Measurements from ENCODE around the gene WDR27. TPM values are rescaled to one million over a fixed set of nuclear protein-coding genes. Genes with fewer than 3 reads are reported as not detected.
A peak's percentile ranks its signal among the peaks of the same experiment; 100 is the strongest.

Gene WDR27
- 44.5 TPM for polyA plus RNA-seq (2013, experiment 1 of 2)
- polyA plus RNA-seq (2013, experiment 2 of 2): 43.8 TPM

GRCh38 chr6:169701954-169702839 lies at the start of gene WDR27, which contains the start of gene C6orf120:
Gene WDR27 (minus strand): TSS chr6:169702029. CDS start chr6:169689005, 13,024 bp downstream.
Gene C6orf120 (plus strand): TSS chr6:169702126. CDS start chr6:169702460, 334 bp downstream.
- Histone ChIP-seq H4K91ac (ENCODE audit: low read depth, low read length, poor library complexity) (peak within 1 kb of the TSS; percentile 95), H2AK5ac (ENCODE audit: low read depth, low read length) (peak within 1 kb of the TSS; percentile 97), H3K36me3 (replicated peaks in 1 of 2; ENCODE audit: control insufficient read depth in 2 of 2, insufficient read depth in 2 of 2, low read length in 2 of 2) (peaks cover 13 to 76% of the 10 kb centered on the region in 2 donors), H3K27me3 (ENCODE audit: control insufficient read depth in 3 of 3, insufficient read depth in 3 of 3, low read depth in 1 of 3, low read length in 3 of 3) (no peaks in the 10 kb centered on the region), H2BK15ac (ENCODE audit: low read length) (peak within 1 kb of the TSS; percentile 68), H2BK5ac (ENCODE audit: low read length) (peak within 1 kb of the TSS; percentile 59), H3K79me1 (ENCODE audit: low read depth, low read length) (peaks cover 25% of the 10 kb centered on the region), H4K8ac (ENCODE audit: low read depth, low read length) (peak within 1 kb of the TSS; percentile 59), H3K23ac (ENCODE audit: low read depth, low read length, poor library complexity) (peak within 1 kb of the TSS; percentile 99), H3K27ac (replicated peaks; ENCODE audit: low read length) (no peak within 1 kb of the TSS), H2AFZ (ENCODE audit: low read length) (peak within 1 kb of the TSS; percentile 99), H3K4me1 (ENCODE audit: control insufficient read depth in 2 of 2, insufficient read depth in 1 of 2, low read depth in 1 of 2, low read length in 2 of 2) (peaks cover 6 to 23% of the 10 kb centered on the region in 2 donors), H3K4me2 (ENCODE audit: insufficient read depth, low read length, poor library complexity, severe bottlenecking) (peak within 1 kb of the TSS; percentile 92), H2BK12ac (ENCODE audit: low read length) (peak within 1 kb of the TSS; percentile 49), H3K14ac (ENCODE audit: low read length) (peak within 1 kb of the TSS; percentile 95), H3K9me3 (replicated peaks in 1 of 2; ENCODE audit: control insufficient read depth in 2 of 2, insufficient read depth in 1 of 2, low read depth in 1 of 2, low read length in 2 of 2) (peaks cover 4 to 7% of the 10 kb centered on the region in 2 donors), H3K4me3 (ENCODE audit: low read length in 2 of 2) (peak within 1 kb of the TSS; percentile 97 to 98), H3K18ac (ENCODE audit: low read length) (peak within 1 kb of the TSS; percentile 98), H3K9ac (ENCODE audit: low read depth, low read length, poor library complexity) (peak within 1 kb of the TSS; percentile 100), H2BK120ac (ENCODE audit: low read depth, low read length) (no peak within 1 kb of the TSS), H3K4ac (ENCODE audit: low read length) (peak within 1 kb of the TSS; percentile 81)
- peak; percentile 91 for DNase-seq (ENCODE audit: low spot score)
- no CpG with 5 or more reads among the region's 92 CpGs for WGBS, 2 donors (ENCODE audit: extremely low coverage in 2 of 2, insufficient read length in 2 of 2, insufficient replicate concordance in 1 of 2)

DNA sequence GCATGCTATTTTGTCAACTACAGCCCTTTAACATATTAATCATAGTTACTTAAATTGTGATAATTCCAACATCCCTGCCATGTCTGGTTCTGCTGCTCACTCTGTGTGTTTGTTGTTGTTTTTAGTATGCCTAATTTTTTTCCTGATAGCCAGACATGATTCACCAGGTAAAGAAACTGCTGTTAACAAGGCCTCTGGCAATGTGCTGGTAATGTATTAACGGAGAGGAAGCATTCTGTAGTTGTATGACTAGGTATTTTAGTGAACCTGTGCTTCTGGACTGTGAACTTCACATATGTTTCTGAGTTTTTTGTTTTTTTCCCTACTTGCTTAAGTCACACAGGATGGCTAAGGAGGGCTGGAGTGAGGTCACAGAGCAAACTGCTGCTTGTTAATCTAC lies 44.7 kb upstream of the WDR27 start:
- H2BK5ac ChIP-seq (ENCODE audit: low read length): no peak overlapping the region
- H3K14ac ChIP-seq (ENCODE audit: low read length): no peak overlapping the region
- H3K27me3 ChIP-seq (ENCODE audit: control insufficient read depth in 3 of 3, insufficient read depth in 3 of 3, low read depth in 1 of 3, low read length in 3 of 3): no peaks in the 10 kb centered on the region
- no peak for DNase-seq (ENCODE audit: low spot score)
- H3K36me3 ChIP-seq (replicated peaks in 1 of 2; ENCODE audit: control insufficient read depth in 2 of 2, insufficient read depth in 2 of 2, low read length in 2 of 2): peaks cover 0 to 13% of the 10 kb centered on the region in 2 donors
- no peak overlapping the region for H3K27ac ChIP-seq (replicated peaks; ENCODE audit: low read length)
- no peak overlapping the region for H2BK15ac ChIP-seq (ENCODE audit: low read length)
- no peak overlapping the region for H3K18ac ChIP-seq (ENCODE audit: low read length)
- H2AFZ ChIP-seq (ENCODE audit: low read length): no peak overlapping the region
- H3K79me1 ChIP-seq (ENCODE audit: low read depth, low read length): no peaks in the 10 kb centered on the region
- H3K9me3 ChIP-seq (replicated peaks in 1 of 2; ENCODE audit: control insufficient read depth in 2 of 2, insufficient read depth in 1 of 2, low read depth in 1 of 2, low read length in 2 of 2): peaks cover 0 to 14% of the 10 kb centered on the region in 2 donors
- H3K4me2 ChIP-seq (ENCODE audit: insufficient read depth, low read length, poor library complexity, severe bottlenecking): no peak overlapping the region
- no peak overlapping the region for H2BK120ac ChIP-seq (ENCODE audit: low read depth, low read length)
- H3K23ac ChIP-seq (ENCODE audit: low read depth, low read length, poor library complexity): no peak overlapping the region
- no peak overlapping the region for H3K4me3 ChIP-seq (ENCODE audit: low read length in 2 of 2)
- no peak overlapping the region for H3K9ac ChIP-seq (ENCODE audit: low read depth, low read length, poor library complexity)
- H2AK5ac ChIP-seq (ENCODE audit: low read depth, low read length): no peak overlapping the region
- H2BK12ac ChIP-seq (ENCODE audit: low read length): no peak overlapping the region
- no CpG with 5 or more reads among the region's 1 CpG for WGBS, 2 donors (ENCODE audit: extremely low coverage in 2 of 2, insufficient read length in 2 of 2, insufficient replicate concordance in 1 of 2)
- H3K4ac ChIP-seq (ENCODE audit: low read length): no peak overlapping the region
- no peak overlapping the region for H4K8ac ChIP-seq (ENCODE audit: low read depth, low read length)
- H4K91ac ChIP-seq (ENCODE audit: low read depth, low read length, poor library complexity): no peak overlapping the region
- peaks cover 0 to 3% of the 10 kb centered on the region in 2 donors for H3K4me1 ChIP-seq (ENCODE audit: control insufficient read depth in 2 of 2, insufficient read depth in 1 of 2, low read depth in 1 of 2, low read length in 2 of 2)

- WGBS, 2 donors (ENCODE audit: extremely low coverage in 2 of 2, insufficient read length in 2 of 2, insufficient replicate concordance in 1 of 2): no CpG with 5 or more reads among the region's 3 CpGs
- no peak overlapping the region for H2BK120ac ChIP-seq (ENCODE audit: low read depth, low read length)
- H2BK12ac ChIP-seq (ENCODE audit: low read length): no peak overlapping the region
- H4K8ac ChIP-seq (ENCODE audit: low read depth, low read length): no peak overlapping the region
- H3K27ac ChIP-seq (replicated peaks; ENCODE audit: low read length): no peak overlapping the region
- no peak overlapping the region for H3K23ac ChIP-seq (ENCODE audit: low read depth, low read length, poor library complexity)
- H2AFZ ChIP-seq (ENCODE audit: low read length): no peak overlapping the region
- H3K18ac ChIP-seq (ENCODE audit: low read length): no peak overlapping the region
- no peak for DNase-seq (ENCODE audit: low spot score)
- H3K4me3 ChIP-seq (ENCODE audit: low read length in 2 of 2): no peak overlapping the region
- no peak overlapping the region for H3K4me2 ChIP-seq (ENCODE audit: insufficient read depth, low read length, poor library complexity, severe bottlenecking)
- no peak overlapping the region for H4K91ac ChIP-seq (ENCODE audit: low read depth, low read length, poor library complexity)
- no peak overlapping the region for H2BK5ac ChIP-seq (ENCODE audit: low read length)
- H3K4me1 ChIP-seq (ENCODE audit: control insufficient read depth in 2 of 2, insufficient read depth in 1 of 2, low read depth in 1 of 2, low read length in 2 of 2): peaks cover 0 to 3% of the 10 kb centered on the region in 2 donors
- no peak overlapping the region for H2AK5ac ChIP-seq (ENCODE audit: low read depth, low read length)
- H3K9me3 ChIP-seq (replicated peaks in 1 of 2; ENCODE audit: control insufficient read depth in 2 of 2, insufficient read depth in 1 of 2, low read depth in 1 of 2, low read length in 2 of 2): peaks cover 0 to 14% of the 10 kb centered on the region in 2 donors
- no peak overlapping the region for H3K9ac ChIP-seq (ENCODE audit: low read depth, low read length, poor library complexity)
- no peaks in the 10 kb centered on the region for H3K27me3 ChIP-seq (ENCODE audit: control insufficient read depth in 3 of 3, insufficient read depth in 3 of 3, low read depth in 1 of 3, low read length in 3 of 3)
- no peak overlapping the region for H2BK15ac ChIP-seq (ENCODE audit: low read length)
- H3K79me1 ChIP-seq (ENCODE audit: low read depth, low read length): no peaks in the 10 kb centered on the region
- H3K14ac ChIP-seq (ENCODE audit: low read length): no peak overlapping the region
- H3K4ac ChIP-seq (ENCODE audit: low read length): no peak overlapping the region
- peaks cover 0 to 13% of the 10 kb centered on the region in 2 donors for H3K36me3 ChIP-seq (replicated peaks in 1 of 2; ENCODE audit: control insufficient read depth in 2 of 2, insufficient read depth in 2 of 2, low read length in 2 of 2)
Observed at GRCh38 chr6:169745405-169745804, 43.6 kb upstream of the WDR27 start.

DNA sequence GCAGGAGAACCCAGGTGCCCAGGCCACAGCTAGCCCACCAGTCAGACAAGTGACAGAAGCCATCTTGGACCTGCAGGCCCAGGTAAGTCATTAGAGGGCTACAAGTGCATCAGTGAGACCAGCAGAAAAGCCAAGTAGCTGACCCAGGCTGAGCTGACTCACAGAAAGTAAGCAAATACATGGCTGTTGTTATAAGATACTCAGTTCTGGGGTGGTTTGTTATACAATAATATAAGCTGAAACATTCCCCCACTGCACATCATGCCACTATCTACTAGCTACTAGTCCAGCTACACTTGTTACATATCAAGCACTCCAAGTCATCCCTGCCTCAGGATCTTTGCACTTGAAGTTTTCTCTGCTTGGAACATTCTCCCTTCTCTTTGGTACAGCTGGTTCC lies 39.5 kb upstream of the WDR27 start:
- H4K91ac ChIP-seq (ENCODE audit: low read depth, low read length, poor library complexity): no peak overlapping the region
- H3K36me3 ChIP-seq (replicated peaks in 1 of 2; ENCODE audit: control insufficient read depth in 2 of 2, insufficient read depth in 2 of 2, low read length in 2 of 2): no peaks in the 10 kb centered on the region
- H3K9me3 ChIP-seq (replicated peaks in 1 of 2; ENCODE audit: control insufficient read depth in 2 of 2, insufficient read depth in 1 of 2, low read depth in 1 of 2, low read length in 2 of 2): peaks cover 0 to 6% of the 10 kb centered on the region in 2 donors
- H3K27me3 ChIP-seq (ENCODE audit: control insufficient read depth in 3 of 3, insufficient read depth in 3 of 3, low read depth in 1 of 3, low read length in 3 of 3): no peaks in the 10 kb centered on the region
- no peak overlapping the region for H4K8ac ChIP-seq (ENCODE audit: low read depth, low read length)
- H3K4me3 ChIP-seq (ENCODE audit: low read length in 2 of 2): no peak overlapping the region
- H2BK12ac ChIP-seq (ENCODE audit: low read length): no peak overlapping the region
- no peak overlapping the region for H3K18ac ChIP-seq (ENCODE audit: low read length)
- H3K9ac ChIP-seq (ENCODE audit: low read depth, low read length, poor library complexity): no peak overlapping the region
- H3K27ac ChIP-seq (replicated peaks; ENCODE audit: low read length): no peak overlapping the region
- no peak for DNase-seq (ENCODE audit: low spot score)
- no peak overlapping the region for H3K14ac ChIP-seq (ENCODE audit: low read length)
- no peaks in the 10 kb centered on the region for H3K79me1 ChIP-seq (ENCODE audit: low read depth, low read length)
- no peak overlapping the region for H2AK5ac ChIP-seq (ENCODE audit: low read depth, low read length)
- H2BK120ac ChIP-seq (ENCODE audit: low read depth, low read length): no peak overlapping the region
- H2BK15ac ChIP-seq (ENCODE audit: low read length): no peak overlapping the region
- no peak overlapping the region for H3K4ac ChIP-seq (ENCODE audit: low read length)
- no peaks in the 10 kb centered on the region for H3K4me1 ChIP-seq (ENCODE audit: control insufficient read depth in 2 of 2, insufficient read depth in 1 of 2, low read depth in 1 of 2, low read length in 2 of 2)
- H2AFZ ChIP-seq (ENCODE audit: low read length): no peak overlapping the region
- no peak overlapping the region for H3K23ac ChIP-seq (ENCODE audit: low read depth, low read length, poor library complexity)
- H2BK5ac ChIP-seq (ENCODE audit: low read length): no peak overlapping the region
- H3K4me2 ChIP-seq (ENCODE audit: insufficient read depth, low read length, poor library complexity, severe bottlenecking): no peak overlapping the region
